ENCODE results near the gene DHX15. TPM values are rescaled to one million over a fixed set of nuclear protein-coding genes. Genes with fewer than 3 reads are reported as not detected.

DHX15 gene
- total and polyA plus RNA-seq, 2 of the 8 experiments (the other 6 are each of a cell fraction or from before 2014, with no cell fraction given), result 126 to 286 TPM

DNA sequence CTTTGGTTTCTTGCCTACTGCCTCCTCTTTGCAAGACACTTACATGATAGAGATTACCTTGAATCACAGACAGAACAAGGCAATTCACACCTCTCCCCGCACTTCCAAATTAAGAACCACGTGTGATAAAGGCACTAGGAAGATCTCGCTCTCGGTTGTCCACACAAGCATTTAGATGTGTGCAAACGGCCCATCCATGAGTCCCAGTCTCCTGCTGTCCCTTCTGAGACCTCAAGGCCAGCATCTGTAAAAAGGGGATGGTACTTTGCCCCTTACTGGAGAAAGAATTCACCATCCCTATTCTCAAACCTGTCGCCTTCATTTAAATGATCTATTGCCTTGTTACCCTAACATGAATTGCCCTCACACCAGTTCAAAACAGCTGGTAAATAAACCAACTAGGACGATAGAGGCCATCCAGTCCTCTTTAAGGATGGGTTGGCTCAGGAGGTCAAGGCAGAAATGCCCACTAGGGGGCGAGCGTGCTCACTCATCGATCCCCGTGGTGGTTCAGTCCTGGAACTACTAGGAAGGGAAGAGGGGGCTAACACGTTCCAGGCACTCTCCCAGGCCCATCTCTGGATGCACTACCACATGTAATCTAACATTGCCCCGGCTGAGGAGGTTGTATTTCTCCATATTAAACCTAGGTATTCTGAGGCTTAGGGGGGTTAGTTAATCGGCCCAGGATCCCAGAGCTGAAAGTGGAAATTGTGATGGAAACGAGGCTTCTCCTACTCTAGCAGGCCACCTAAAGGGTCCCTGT, 95.8 kb downstream of the DHX15 start (continued):
- TF ChIP-seq, protein P1, sequence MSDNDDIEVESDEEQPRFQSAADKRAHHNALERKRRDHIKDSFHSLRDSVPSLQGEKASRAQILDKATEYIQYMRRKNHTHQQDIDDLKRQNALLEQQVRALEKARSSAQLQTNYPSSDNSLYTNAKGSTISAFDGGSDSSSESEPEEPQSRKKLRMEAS (IDR thresholded peaks at IDR 0.05), result peak; percentile 48; the same call in 1 of the 2 replicates
- peak; percentile 89 to 91 for TF ChIP-seq RAD21 (IDR thresholded peaks at IDR 0.05 in 1 of 2, conservative IDR thresholded peaks at IDR 0.05 in 1 of 2; ENCODE audit: low read depth in 2 of 2, low read length in 2 of 2)
